Stimulated activated CD4-positive, alpha-beta T cell treated with anti-CD3 and anti-CD28 coated beads, TNF-alpha, amount 100 ng/mL, for 4 hours (primary cell): Measurements from ENCODE around the gene HDAC9.
A peak's percentile ranks its signal among the peaks of the same experiment; 100 is the strongest.

Experiments used
- DNase-seq, 3 experiments: peaks; one replicate each; pipeline ENCODE4 v3.0.0-alpha.2; 2020; ENCODE audit warnings: low read depth in 3 of 3

The HDAC9 gene

GRCh38 chr7:18655506-18655905 is 160.0 kb downstream of the HDAC9 start:
- DNase-seq, result no peak

GRCh38 chr7:18655912-18656311 is 160.4 kb downstream of the HDAC9 start:
- no peak for DNase-seq

GRCh38 chr7:18656362-18656761 is 160.8 kb downstream of the HDAC9 start:
- no peak for DNase-seq

- no peak for DNase-seq
These were observed 164.2 kb downstream of the HDAC9 start for GRCh38 chr7:18659746-18660145.

GRCh38 chr7:18663321-18663720 is 167.8 kb downstream of the HDAC9 start:
- DNase-seq, result no peak

- peak; percentile 5 to 28 (median 11) for DNase-seq
These were observed 170.7 kb downstream of the HDAC9 start for GRCh38 chr7:18666107-18666728.

- DNase-seq, result no peak
These were observed 171.9 kb downstream of the HDAC9 start for GRCh38 chr7:18667466-18667865.

- DNase-seq, result no peak
These were observed 175.6 kb downstream of the HDAC9 start for GRCh38 chr7:18671176-18671575.

GRCh38 chr7:18675579-18675978 is 180.0 kb downstream of the HDAC9 start:
- DNase-seq, result no peak

- DNase-seq, result no peak
These were observed 183.7 kb downstream of the HDAC9 start for GRCh38 chr7:18679261-18679660.

GRCh38 chr7:18680576-18680975 is 185.0 kb downstream of the HDAC9 start:
- no peak for DNase-seq

- no peak for DNase-seq
These were observed 189.4 kb downstream of the HDAC9 start for GRCh38 chr7:18684916-18685315.

- no peak for DNase-seq
These were observed 190.4 kb downstream of the HDAC9 start for GRCh38 chr7:18685971-18686370.

GRCh38 chr7:18689551-18689950 is 194.0 kb downstream of the HDAC9 start:
- DNase-seq, result no peak

GRCh38 chr7:18693406-18693805 is 197.9 kb downstream of the HDAC9 start:
- DNase-seq, result no peak

- DNase-seq, result no peak
These were observed 198.3 kb downstream of the HDAC9 start for GRCh38 chr7:18693816-18694215.

GRCh38 chr7:18694484-18694883 is 198.9 kb downstream of the HDAC9 start:
- DNase-seq, result no peak

GRCh38 chr7:18694911-18695310 is 199.4 kb downstream of the HDAC9 start:
- no peak for DNase-seq

GRCh38 chr7:18698258-18698734 is 202.7 kb downstream of the HDAC9 start:
- DNase-seq, result no peak

GRCh38 chr7:18700147-18700546 is 204.6 kb downstream of the HDAC9 start:
- no peak for DNase-seq

- no peak for DNase-seq
These were observed 206.7 kb downstream of the HDAC9 start for GRCh38 chr7:18702071-18702829.

- no peak for DNase-seq
These were observed 208.1 kb downstream of the HDAC9 start for GRCh38 chr7:18703685-18704084.

GRCh38 chr7:18706670-18707069 is 211.1 kb downstream of the HDAC9 start:
- DNase-seq, result no peak
